Endometrial microvascular endothelial cells (primary cell): ENCODE measurements around the gene BCAP29. TPM values are rescaled to one million over a fixed set of nuclear protein-coding genes. Genes with fewer than 3 reads are reported as not detected.
"Not testable (repeated sequence)": the region's sequence is repeated elsewhere in the genome, so short reads cannot be mapped to it uniquely, and the experiment has no call there.

Source experiments
- in situ Hi-C: cut with HindIII; loops from 2 replicates; pipeline ENCODE4 v1.10.0; 2017; ENCODE audit warnings: low sequenced_read_pairs, low pct_unique_long_range_greater_than_20kb; ENCODE audit errors: inconsistent ontology term
- total RNA-seq: library from RNA; depleted of rRNA; stranded (reverse); fragments of >200 nt; gene quantifications from one replicate; pipeline ENCODE4 v1.2.3, GENCODE V29; 2015; ENCODE audit errors: inconsistent ontology term

The BCAP29 gene
- total RNA-seq, 1 donor from 2014 or later: 311 TPM

DNA sequence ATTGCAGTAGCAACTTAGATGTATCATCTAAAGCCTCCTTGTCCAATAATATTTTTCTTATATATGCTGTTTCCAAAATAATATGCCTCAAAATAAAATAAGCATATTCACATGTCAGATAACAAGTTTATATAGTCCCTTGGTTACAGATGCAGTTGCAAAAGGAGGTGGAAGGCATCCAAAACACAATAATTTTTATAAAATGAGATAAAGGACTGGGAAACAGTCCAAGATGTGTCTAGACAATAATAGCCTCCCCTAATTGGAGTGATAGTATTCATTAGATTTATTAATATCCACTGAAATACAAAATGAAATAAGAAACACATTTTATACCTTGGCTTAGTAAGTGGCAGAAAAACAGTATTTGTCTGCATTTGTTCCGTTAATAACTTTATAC lies 30.3 kb downstream of the BCAP29 start:
- in situ Hi-C loops: no loop called here

DNA sequence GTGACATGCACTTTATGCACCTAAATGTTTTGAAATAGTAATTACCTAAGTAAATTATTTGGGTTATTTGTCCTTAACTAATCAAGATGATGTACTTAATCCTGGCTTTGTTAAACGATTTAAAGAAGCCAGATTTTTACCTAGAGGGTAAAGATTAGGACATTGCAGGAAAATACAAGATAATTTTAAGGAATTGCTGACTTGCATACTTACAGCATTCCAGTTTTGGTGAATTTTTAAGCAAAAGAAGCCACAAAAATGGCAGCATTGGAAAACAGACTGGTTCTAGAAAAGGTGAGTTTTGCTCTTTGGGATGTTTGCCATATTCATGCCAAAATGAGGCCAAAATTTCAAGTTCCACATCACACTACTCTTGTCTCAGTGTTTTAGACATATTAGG lies 33.4 kb downstream of the BCAP29 start:
- in situ Hi-C loops: no loop called here

DNA sequence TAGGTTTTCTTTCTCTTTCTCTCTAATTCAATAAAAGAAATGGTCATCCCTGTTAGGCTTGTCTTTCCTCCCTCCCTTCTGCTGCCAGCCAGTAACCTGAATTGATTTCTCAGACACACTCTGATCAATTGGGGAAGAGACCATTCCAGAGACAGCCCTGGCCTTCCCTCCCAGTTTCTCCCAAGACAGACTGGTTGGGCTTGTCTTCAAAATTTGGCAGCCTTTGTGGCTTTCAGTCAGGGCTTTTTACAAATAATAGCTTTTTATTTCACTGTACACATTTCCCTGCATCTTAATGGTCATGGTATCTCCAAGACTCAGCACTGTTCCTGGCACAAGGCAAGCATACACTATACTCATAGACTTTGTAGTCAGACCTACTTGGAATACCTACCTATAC lies 33.9 kb downstream of the BCAP29 start:
- in situ Hi-C loops: no loop called here

DNA sequence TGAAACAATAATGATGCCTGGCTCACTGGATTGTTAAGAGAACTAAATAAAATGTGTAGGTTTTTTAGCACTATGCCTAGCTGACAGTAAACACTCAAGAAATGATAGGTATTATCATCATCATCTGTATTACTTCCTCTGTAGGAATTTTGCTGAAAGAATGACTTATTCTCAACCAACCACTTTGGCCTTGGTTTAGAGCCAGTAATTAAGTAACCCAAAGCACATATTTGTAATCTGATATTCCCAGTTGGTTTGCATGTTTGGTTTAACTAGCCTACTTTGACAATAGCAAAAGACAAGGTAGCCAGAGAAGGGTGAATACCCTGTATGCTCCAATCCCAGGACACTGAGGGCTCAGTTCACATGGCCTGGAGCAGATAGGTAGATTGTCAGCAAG lies 34.4 kb downstream of the BCAP29 start:
- in situ Hi-C loops: no loop called here

DNA sequence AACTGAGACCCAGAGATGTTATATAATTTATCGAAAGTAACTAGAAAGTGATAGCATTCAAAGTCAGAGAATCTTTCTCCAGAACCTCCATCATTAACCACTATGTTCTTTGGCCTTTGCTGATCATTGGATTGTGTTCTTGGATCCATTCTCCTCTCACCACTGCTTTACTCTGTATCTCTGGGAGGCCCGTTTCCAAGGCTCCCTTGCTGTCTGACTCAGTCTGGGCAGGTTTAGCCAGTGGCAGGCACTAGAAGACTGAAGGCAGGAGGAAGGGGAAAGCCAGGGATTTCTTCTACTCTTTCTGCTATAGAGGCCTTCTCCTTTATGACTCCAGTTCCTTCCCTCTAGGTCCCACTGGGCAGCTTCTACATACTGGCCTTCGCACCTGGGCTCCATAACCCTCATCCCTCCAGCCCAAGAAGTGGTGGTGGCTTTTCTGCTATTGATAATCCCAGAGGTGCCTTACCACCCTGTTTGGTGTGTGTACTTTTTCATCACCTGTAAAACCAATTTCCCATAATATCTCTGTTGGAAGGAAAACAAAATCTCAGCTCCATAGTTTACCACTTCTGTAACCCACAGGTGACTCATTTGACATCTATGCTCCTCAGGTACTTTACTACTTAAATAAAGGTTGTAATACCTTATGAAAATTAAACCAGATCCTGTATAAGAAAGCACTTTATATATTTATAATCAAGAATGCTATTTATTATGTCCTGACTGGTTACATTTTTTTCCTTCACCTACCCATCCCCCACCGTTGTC lies 36.0 kb downstream of the BCAP29 start:
- in situ Hi-C loops: no loop called here

DNA sequence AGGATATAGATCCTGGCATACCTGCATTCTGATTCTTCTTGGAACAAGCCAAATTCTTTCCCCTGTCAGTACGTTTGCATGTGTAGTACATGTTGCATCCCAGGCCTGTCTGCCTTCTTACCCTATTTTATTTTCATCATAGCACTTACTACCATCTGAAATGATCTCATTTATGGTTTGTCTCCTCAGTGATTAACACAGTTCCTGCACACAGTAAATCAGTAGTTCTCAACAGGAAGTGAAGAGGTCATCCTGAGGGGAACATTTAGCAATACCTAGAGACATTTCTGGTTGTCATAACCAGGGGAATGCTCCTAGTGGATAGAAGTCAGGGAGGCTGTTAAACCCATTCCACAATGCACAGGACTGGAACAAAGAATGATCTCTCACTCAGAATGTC lies 42.4 kb downstream of the BCAP29 start:
- in situ Hi-C loops: no loop called here

DNA sequence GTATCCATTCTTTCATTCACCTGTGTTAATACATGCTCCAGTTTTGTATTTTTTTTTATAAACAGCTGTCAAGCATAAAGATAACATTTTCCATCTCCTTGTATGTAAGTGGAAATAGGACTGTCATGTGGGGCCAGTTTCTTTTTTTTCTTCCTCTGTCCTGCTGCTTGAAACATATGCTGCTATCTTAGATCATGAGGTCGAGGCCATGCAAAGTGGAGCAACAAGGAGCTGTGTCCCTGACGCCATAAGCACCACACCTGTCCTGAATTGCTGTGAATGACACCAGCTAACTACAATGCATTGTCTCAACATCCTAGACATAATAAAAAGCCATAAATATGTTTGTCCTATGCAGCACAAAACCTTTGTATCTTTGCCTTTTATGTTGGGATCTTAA lies 42.8 kb downstream of the BCAP29 start:
- in situ Hi-C loops: no loop called here

DNA sequence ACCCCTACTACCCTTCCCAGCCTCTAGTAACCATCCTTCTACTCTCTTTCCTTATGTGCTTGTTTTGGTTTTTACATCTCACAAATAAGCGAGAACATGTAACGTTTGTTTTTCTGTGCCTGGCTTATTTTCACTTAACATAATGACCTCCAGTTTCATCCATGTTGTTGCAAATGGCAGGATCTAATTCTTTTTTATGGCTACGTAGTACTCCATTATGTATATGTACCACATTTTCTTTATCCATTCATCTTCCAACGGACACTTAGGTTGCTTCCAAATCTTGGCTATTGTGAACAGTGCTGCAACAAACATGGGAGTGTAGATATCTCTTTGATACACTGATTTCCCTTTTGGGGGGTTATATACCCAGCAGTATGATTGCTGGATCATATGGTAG lies 47.0 kb downstream of the BCAP29 start:
- in situ Hi-C loops: no loop called here

DNA sequence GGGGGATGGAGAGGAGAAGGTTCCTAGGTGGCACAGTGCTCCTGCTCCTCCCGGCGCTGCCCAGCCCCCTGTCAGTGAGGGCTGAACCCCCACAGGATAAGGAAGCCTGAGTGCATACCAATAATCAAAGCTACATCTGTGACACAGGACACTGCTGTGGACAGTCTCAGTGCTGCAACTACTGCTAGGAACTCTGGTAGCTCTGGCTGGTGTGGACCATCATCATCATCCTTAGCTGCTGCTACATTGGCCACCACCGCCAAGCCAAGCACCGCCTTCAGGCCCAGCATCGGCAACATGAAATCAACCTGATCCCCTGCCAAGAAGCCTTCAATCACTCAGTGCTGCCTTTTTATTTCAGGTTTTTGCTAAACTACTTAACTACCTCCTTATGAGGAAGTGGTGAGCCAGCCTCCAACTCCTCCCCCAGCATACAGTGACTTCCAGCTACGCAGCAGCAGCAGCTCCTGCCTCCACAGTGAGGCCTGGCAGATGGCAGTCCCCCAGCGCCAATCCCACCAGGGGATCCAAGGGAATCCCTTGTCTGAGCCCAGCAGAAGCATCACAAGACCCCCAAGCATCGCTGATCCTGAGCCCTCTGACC lies 48.5 kb downstream of the BCAP29 start:
- in situ Hi-C loops: no loop called here

DNA sequence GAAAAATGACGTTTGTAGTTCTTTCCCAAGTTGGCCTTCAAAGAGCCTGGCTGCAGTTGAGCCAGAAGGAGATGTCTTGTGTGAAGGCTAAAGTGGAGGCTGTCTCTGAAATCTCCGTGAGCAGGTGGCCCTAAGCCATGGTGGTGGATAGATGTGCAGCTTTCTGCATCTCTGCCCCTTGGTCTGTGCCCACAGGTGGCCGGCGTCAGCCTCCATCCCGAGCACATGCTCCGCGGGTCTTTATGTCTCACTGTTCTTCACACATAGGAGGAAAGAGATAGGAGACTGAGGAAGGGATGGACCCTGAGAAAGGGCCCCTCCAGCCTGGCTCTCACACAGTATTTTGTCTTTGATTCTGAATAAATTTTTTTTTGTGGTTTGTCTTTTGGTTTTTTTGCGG lies 50.3 kb downstream of the BCAP29 start:
- in situ Hi-C loops: no loop called here

DNA sequence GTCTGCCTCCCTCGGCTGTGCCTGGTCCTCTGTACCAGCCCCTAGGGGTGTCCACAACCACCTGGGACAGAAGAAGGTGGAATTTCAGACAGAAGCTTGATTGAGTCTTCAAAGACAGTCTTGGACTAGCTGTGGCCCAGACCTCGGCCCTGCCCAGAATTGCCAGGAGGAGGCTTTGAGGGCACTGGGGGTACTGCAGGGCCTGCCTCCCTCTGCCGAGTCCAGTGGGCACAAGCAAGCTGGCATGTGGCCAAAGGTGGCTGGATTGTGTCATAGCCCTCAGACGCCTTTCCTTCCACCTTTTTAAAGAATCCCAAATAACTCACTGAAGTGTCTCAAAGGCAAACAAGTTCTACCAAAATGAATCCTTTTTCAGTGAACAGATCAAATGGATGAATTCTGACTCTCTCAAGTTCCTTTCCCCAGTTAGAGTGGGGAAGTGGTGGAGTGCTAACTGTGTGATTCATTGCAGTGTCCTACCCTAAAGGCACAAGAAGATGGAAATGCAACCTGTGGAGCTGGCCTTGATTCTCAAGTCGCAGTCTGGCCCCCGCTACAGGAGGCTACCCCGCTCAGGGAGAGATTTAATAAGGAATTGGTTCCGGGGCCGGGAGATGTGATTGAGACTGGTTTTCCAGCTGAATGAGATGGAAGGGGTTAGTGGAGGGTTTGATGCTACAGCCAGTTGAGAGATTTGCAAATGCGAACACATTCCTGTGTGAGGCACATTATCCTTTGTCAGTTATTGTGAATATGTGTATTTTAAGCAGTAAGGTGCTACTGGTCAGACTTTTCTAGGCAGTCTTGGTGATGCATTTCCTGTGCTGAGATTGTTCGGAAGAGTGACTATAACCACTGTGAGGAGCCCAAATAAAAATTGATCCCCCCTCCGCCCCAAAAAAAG lies 51.8 kb downstream of the BCAP29 start:
- in situ Hi-C loops: no loop called here

DNA sequence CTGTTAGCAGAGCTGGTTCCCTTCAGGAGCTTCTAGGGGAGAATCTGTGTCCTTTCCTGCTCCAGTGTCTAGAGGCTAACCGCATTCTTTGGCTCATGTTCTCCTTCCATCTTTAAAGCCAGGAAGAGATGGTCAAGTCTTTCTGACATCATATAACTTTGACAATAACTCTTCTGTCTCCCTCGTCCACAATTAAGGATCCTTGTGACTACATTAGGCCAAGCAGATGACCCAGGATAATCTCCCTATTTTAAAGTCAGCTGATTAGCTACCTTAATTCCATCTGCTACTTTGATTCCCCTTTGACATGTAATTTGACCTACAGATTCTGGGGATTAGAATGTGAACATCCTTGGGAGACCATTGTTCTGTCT lies 52.4 kb downstream of the BCAP29 start:
- in situ Hi-C loops: no loop called here

DNA sequence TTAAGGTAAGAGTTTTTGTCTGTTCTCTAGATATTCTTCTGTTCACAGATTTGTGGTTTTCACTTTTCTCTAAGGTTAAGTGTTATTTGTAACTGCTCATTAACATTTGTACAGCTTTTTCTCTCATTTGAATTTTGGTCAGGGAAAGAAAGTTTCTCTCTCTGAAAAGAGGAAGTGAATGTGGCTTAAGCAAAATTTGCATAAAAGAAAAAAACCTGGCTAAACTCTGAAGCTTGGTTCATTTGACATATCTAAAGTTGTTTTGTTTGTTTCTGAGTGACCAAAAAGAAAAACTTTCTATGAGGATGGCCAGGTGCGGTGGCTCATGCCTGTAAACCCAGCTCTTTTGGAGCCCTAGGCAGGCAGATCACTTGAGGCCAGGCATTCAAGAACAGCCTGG lies 58.5 kb downstream of the BCAP29 start:
- in situ Hi-C loops: no loop called here

DNA sequence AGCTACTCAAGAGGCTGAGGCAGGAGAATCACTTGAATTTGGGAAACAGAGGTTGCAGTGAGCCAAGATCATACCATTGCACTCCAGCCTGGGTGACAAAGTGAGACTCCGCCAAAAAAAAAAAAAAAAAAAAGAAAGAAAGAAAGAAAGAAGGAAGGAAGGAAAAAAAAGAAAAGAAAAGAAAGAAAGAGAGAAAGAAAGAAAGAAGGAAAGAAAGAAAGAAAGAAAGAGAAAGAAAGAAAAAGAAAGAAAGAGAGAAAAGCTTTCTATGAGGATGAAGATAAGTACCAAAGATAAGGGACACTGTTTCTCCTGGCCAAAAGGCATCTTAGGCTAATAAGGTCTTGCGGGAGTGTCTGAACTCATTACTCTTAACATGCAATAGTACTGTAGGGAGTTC lies 59.0 kb downstream of the BCAP29 start:
- in situ Hi-C loops: not testable (repeated sequence)

DNA sequence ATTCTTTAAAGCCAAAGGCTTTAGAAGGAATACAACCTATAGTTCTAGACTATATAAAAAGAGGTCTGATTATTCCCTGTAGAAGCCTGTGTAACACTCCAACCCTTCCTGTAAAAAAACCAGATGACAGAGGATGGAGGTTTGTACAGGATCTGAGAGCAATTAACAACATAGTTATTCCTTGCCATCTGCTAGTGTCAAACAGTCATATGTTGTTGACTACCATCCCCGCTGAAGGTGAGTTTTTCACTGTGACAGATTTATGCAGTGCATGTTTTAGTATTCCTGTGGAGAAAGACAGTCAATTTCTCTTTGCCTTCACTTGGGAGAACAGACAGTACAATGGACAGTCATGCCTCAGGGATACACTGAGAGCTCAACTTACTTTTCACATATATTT lies 61.6 kb downstream of the BCAP29 start:
- in situ Hi-C loops: no loop called here

DNA sequence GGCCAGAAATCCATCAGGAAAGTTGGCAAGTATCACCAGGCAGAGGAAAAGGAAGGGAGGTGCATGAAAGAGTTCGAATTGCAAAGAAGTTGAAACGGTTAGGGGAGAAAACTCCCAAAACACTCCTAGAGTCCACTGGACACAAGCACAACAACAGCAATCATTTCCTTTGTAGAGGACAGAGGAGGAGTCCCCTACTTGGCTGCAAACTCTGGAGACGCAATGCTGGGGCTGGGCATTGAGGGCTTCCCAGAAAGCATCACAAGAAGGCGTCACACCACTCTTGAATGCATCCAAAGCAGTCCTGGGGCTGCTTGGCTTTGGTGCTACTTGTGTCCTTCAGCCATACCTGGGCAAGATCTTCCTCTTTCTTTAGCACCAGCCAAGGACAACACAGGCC lies 62.5 kb downstream of the BCAP29 start:
- in situ Hi-C loops: no loop called here

DNA sequence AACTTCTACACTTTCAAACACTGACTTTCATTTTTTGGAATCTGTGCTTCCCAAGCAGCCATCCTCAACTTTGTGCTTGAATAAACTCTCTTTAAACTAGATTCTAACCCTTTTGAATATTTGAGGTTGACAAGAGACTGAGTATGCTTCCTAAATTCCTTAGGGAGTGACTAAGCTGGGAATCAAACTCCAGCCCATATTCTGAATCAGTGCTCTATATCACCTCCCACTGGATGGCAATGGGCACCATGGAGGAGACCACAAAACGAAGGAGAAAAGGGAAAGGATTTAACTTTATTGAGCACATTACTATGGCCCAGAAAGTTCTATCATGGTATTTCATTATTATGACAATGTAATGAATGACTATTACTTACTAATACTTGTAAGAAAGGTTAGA lies 63.4 kb downstream of the BCAP29 start:
- in situ Hi-C loops: no loop called here

DNA sequence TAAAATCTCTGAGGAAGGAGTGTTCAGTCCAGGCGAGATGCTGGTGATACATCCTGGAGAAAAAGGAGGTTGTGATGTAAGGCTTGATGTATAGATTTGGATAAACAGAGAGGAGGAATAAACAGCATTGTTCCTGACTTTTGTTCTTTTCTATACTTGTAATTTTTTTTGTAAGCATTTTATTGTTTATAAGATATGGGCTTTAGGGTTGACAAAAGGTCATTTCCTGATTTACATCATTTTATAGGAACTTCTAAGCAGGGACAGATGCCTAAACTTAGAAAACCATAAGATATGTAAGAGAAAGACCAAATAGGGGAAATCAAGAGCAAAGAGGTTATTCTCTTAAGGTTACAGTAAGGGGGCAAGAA lies 63.9 kb downstream of the BCAP29 start:
- in situ Hi-C loops: no loop called here

DNA sequence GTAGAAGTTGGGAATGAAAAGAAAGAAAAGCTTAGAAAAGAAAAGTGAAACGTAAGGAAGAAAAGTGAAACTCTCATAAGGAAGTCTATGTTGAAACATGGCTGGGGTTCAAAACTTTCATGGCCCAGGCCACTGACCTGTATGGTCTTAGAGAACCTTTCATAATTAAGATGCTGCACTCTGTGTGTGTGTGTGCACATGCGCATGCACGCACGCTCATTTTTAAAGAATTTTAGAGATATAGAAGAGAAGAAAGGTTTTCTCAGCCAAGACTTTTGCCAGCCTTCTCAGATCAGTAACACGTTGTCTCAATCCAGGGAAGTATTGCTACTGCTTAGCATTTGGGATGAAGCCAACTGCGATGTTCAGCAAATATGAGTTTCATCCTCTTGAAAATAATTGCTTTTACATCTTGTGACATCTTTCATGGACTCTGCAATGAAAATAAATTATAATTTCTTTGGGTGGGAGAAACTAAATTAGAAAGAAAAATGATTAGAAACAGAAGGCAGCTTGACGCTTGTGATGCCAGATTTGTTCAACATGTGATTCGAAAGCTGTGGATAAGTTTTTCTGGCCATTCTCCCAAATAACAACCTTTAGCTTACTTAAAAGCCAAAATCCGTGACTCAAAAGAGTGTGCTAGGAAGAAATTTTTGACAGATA lies 64.4 kb downstream of the BCAP29 start:
- in situ Hi-C loops: no loop called here
